IMR-90 (cell line): ENCODE results near the gene ACOX1.

Source experiments
- BHLHE40 ChIP-seq: fragments of 150-350 bp; IDR thresholded peaks from 2 replicates; pipeline ENCODE4 v1.6.1; 2016; ENCODE audit warnings: mild to moderate bottlenecking, low read depth, low read length
- CEBPB ChIP-seq: IDR thresholded peaks from 2 replicates; pipeline ENCODE4 v1.6.1; 2012; ENCODE audit warnings: low read depth, low read length, improper control_type of control experiment
- CHD1 ChIP-seq: IDR thresholded peaks from 2 replicates; pipeline ENCODE4 v1.6.1; 2012; ENCODE audit warnings: low read depth, low read length, improper control_type of control experiment
- ELK1 ChIP-seq: fragments of 150-350 bp; IDR thresholded peaks from 2 replicates; pipeline ENCODE4 v1.6.1; 2016; ENCODE audit warnings: low read depth, mild to moderate bottlenecking, low read length, moderate library complexity, borderline replicate concordance
- MAFK ChIP-seq: IDR thresholded peaks from 2 replicates; pipeline ENCODE4 v1.6.1; 2012; ENCODE audit warnings: low read depth, low read length, improper control_type of control experiment
- MAZ ChIP-seq: IDR thresholded peaks from 2 replicates; pipeline ENCODE4 v1.6.1; 2012; ENCODE audit warnings: low read depth, mild to moderate bottlenecking, low read length, improper control_type of control experiment, moderate library complexity, borderline replicate concordance
- MXI1 ChIP-seq: IDR thresholded peaks from 2 replicates; pipeline ENCODE4 v1.6.1; 2012; ENCODE audit warnings: low read depth, mild to moderate bottlenecking, low read length, moderate library complexity, borderline replicate concordance
- POLR2A ChIP-seq: IDR thresholded peaks from 2 replicates; pipeline ENCODE4 v1.6.1; 2012; ENCODE audit warnings: mild to moderate bottlenecking, low read depth, low read length
- RAD21 ChIP-seq: IDR thresholded peaks from 2 replicates; pipeline ENCODE4 v1.6.1; 2012; ENCODE audit warnings: low read length, improper control_type of control experiment
- RFX5 ChIP-seq: IDR thresholded peaks from 2 replicates; pipeline ENCODE4 v1.8.0; 2012; ENCODE audit warnings: low read depth, mild to moderate bottlenecking, low read length, moderate library complexity
- SMC3 ChIP-seq: fragments of 150-350 bp; IDR thresholded peaks from 2 replicates; pipeline ENCODE4 v1.6.1; 2016; ENCODE audit warnings: low read depth, mild to moderate bottlenecking, antibody characterized with exemption, low read length, moderate library complexity
- USF2 ChIP-seq: fragments of 150-350 bp; IDR thresholded peaks from 2 replicates; pipeline ENCODE4 v1.6.1; 2017; ENCODE audit warnings: mild to moderate bottlenecking, antibody characterized with exemption, low read length, low read depth
- TF ChIP-seq, protein P1 (sequence below): conservative IDR thresholded peaks from 2 replicates; pipeline ENCODE4 v1.5.1; 2012; ENCODE audit warnings: mild to moderate bottlenecking, low read depth, low read length, improper control_type of control experiment

GRCh38 chr17:76011951-76012350, 33.0 kb upstream of the ACOX1 start:
- TF ChIP-seq, protein P1, sequence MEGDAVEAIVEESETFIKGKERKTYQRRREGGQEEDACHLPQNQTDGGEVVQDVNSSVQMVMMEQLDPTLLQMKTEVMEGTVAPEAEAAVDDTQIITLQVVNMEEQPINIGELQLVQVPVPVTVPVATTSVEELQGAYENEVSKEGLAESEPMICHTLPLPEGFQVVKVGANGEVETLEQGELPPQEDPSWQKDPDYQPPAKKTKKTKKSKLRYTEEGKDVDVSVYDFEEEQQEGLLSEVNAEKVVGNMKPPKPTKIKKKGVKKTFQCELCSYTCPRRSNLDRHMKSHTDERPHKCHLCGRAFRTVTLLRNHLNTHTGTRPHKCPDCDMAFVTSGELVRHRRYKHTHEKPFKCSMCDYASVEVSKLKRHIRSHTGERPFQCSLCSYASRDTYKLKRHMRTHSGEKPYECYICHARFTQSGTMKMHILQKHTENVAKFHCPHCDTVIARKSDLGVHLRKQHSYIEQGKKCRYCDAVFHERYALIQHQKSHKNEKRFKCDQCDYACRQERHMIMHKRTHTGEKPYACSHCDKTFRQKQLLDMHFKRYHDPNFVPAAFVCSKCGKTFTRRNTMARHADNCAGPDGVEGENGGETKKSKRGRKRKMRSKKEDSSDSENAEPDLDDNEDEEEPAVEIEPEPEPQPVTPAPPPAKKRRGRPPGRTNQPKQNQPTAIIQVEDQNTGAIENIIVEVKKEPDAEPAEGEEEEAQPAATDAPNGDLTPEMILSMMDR: no peak
- no peak for TF ChIP-seq MAFK
- no peak for TF ChIP-seq USF2
- no peak for TF ChIP-seq ELK1
- TF ChIP-seq MAZ: no peak
- no peak for TF ChIP-seq POLR2A
- no peak for TF ChIP-seq RAD21
- no peak for TF ChIP-seq MXI1
- no peak for TF ChIP-seq CHD1
- no peak for TF ChIP-seq BHLHE40
- TF ChIP-seq CEBPB: no peak
- TF ChIP-seq SMC3: no peak
- TF ChIP-seq RFX5: no peak
